H1 (cell line): Measurements from ENCODE around the gene FOXL2. TPM values are rescaled to one million over a fixed set of nuclear protein-coding genes. Genes with fewer than 3 reads are reported as not detected.

ENCODE experiments used
- CTCF ChIA-PET: fragments of 300-600 bp; sonication (Branson Sonifier 250); formaldehyde crosslinking; loops from one replicate; lab custom pipeline; 2021; ENCODE audit not compliant: partially characterized antibody; lab: Charles Lee
- POLR2A ChIA-PET: fragments of 300-600 bp; sonication (Branson Sonifier 250); formaldehyde crosslinking; loops from one replicate; lab custom pipeline; 2021; ENCODE audit warnings: inconsistent platforms; ENCODE audit not compliant: partially characterized antibody; lab: Charles Lee
- DNase-seq, 2 experiments: peaks; one replicate each; pipeline versions ENCODE4 v3.0.0 to v3.0.0-alpha.2; 2010 to 2022; ENCODE audit warnings: low spot score in 2 of 2, low read depth in 1 of 2, mixed read lengths in 1 of 2
- FAIRE-seq: peaks from 2 replicates; lab custom pipeline; 2011; peaks lifted over from hg19 to GRCh38; lab: Jason Lieb, UNC
- H2AFZ ChIP-seq: 2 replicates; pipeline ENCODE4 v1.8.1; 2012; ENCODE audit warnings: low read length, inconsistent platforms
- H2AK5ac ChIP-seq: 2 replicates; pipeline ENCODE4 v1.6.1; 2013; ENCODE audit warnings: low read depth, low read length
- H2BK120ac ChIP-seq: replicated peaks from 2 replicates; pipeline ENCODE3; 2013; ENCODE audit warnings: low read depth, low read length, inconsistent platforms
- H2BK12ac ChIP-seq: 2 replicates; pipeline ENCODE4 v1.6.1; 2013; ENCODE audit warnings: low read depth, low read length
- H2BK15ac ChIP-seq: 2 replicates; pipeline ENCODE4 v1.6.1; 2013; ENCODE audit warnings: low read length
- H2BK20ac ChIP-seq: 2 replicates; pipeline ENCODE4 v1.6.1; 2013; ENCODE audit warnings: low read length
- H2BK5ac ChIP-seq: 2 replicates; pipeline ENCODE4 v1.6.1; 2013; ENCODE audit warnings: low read depth, low read length
- H3K14ac ChIP-seq: 2 replicates; pipeline ENCODE4 v1.6.1; 2013; ENCODE audit warnings: inconsistent platforms; ENCODE audit not compliant: insufficient read length
- H3K18ac ChIP-seq: 2 replicates; pipeline ENCODE4 v1.6.1; 2013; ENCODE audit warnings: low read length; ENCODE audit errors: extremely low read depth
- H3K23ac ChIP-seq: 2 replicates; pipeline ENCODE4 v1.6.1; 2013; ENCODE audit warnings: inconsistent platforms; ENCODE audit not compliant: insufficient read length
- H3K23me2 ChIP-seq: 2 replicates; pipeline ENCODE4 v1.6.1; 2013; ENCODE audit warnings: low read depth, low read length
- H3K27ac ChIP-seq: 2 replicates; pipeline ENCODE4 v1.6.1; 2011; ENCODE audit warnings: low read depth, low read length, inconsistent platforms
- H3K27me3 ChIP-seq, 4 experiments: replicated peaks in 1 of 4; 1 replicate in 1 of 4; 2 replicates in 3 of 4; pipeline versions ENCODE4 v1.6.1 to v1.8.1; 2011 to 2013; ENCODE audit warnings: low read length in 3 of 4, mild to moderate bottlenecking in 3 of 4, inconsistent platforms in 2 of 4, mixed read lengths in 2 of 4, moderate library complexity in 1 of 4; ENCODE audit not compliant: control insufficient read depth in 3 of 4, insufficient read depth in 3 of 4; ENCODE audit errors: extremely low read depth in 1 of 4
- H3K36me3 ChIP-seq, 4 experiments: 2 replicates each; pipeline versions ENCODE4 v1.6.1 to v1.8.1; 2011 to 2013; ENCODE audit warnings: mild to moderate bottlenecking in 4 of 4, low read length in 3 of 4, moderate library complexity in 2 of 4, control low read depth in 1 of 4, inconsistent platforms in 1 of 4; ENCODE audit not compliant: insufficient read depth in 4 of 4, control insufficient read depth in 2 of 4
- H3K4ac ChIP-seq: replicated peaks from 2 replicates; pipeline ENCODE3; 2013; ENCODE audit warnings: low read length, low read depth, mixed read lengths, inconsistent platforms; ENCODE audit not compliant: insufficient read length
- H3K4me1 ChIP-seq, 4 experiments: replicated peaks in 1 of 4; 1 replicate in 1 of 4; 2 replicates in 3 of 4; pipeline versions ENCODE4 v1.6.1 to v1.8.1; 2011 to 2013; ENCODE audit warnings: low read length in 3 of 4, inconsistent platforms in 2 of 4, mixed read lengths in 1 of 4; ENCODE audit not compliant: insufficient read depth in 4 of 4, control insufficient read depth in 3 of 4
- H3K4me2 ChIP-seq, 2 experiments: 2 replicates each; pipeline versions ENCODE4 v1.6.1 to v1.8.1; 2011 to 2013; ENCODE audit warnings: low read depth in 2 of 2, low read length in 2 of 2, control low read depth in 1 of 2, inconsistent platforms in 1 of 2, mild to moderate bottlenecking in 1 of 2; ENCODE audit not compliant: insufficient read depth in 1 of 2
- H3K4me3 ChIP-seq, 4 experiments: fragments of 200-600, 300-600 bp in 1 of 4; sonication (generic), shearing (Covaris generic), sonication (Bioruptor Twin) in 1 of 4; 2 replicates each; pipeline versions ENCODE4 v1.5.1 to v1.8.1; 2011 to 2016; ENCODE audit warnings: low read length in 4 of 4, low read depth in 3 of 4, control low read depth in 2 of 4, inconsistent platforms in 2 of 4, mild to moderate bottlenecking in 2 of 4, mixed read lengths in 1 of 4, moderate library complexity in 1 of 4; ENCODE audit not compliant: insufficient read depth in 2 of 4; ENCODE audit errors: extremely low read depth in 1 of 4
- H3K56ac ChIP-seq: replicated peaks from 2 replicates; pipeline ENCODE3; 2013; ENCODE audit warnings: low read depth, mild to moderate bottlenecking, mixed read lengths, low read length, inconsistent platforms; ENCODE audit not compliant: insufficient read length
- H3K79me1 ChIP-seq: 2 replicates; pipeline ENCODE4 v1.6.1; 2013; ENCODE audit warnings: low read depth, low read length, control low read depth
- H3K79me2 ChIP-seq, 2 experiments: 2 replicates each; pipeline versions ENCODE4 v1.6.1 to v1.8.1; 2012 to 2013; ENCODE audit warnings: low read length in 2 of 2, mild to moderate bottlenecking in 2 of 2, inconsistent platforms in 1 of 2; ENCODE audit not compliant: insufficient read depth in 2 of 2, control insufficient read depth in 1 of 2
- H3K9ac ChIP-seq, 4 experiments: replicated peaks in 1 of 4; 1 replicate in 1 of 4; 2 replicates in 3 of 4; pipeline versions ENCODE4 v1.6.1 to v1.8.1; 2011 to 2013; ENCODE audit warnings: low read depth in 3 of 4, low read length in 3 of 4, control low read depth in 2 of 4, mild to moderate bottlenecking in 2 of 4, moderate library complexity in 2 of 4, inconsistent platforms in 1 of 4; ENCODE audit errors: extremely low read depth in 1 of 4
- H3K9me3 ChIP-seq, 2 experiments: 2 replicates each; pipeline versions ENCODE4 v1.6.1 to v1.8.1; 2012 to 2013; ENCODE audit warnings: mild to moderate bottlenecking in 2 of 2, moderate library complexity in 2 of 2, control low read depth in 1 of 2, inconsistent platforms in 1 of 2, low read depth in 1 of 2, low read length in 1 of 2, mixed read lengths in 1 of 2; ENCODE audit not compliant: insufficient read depth in 2 of 2
- H4K20me1 ChIP-seq, 2 experiments: replicated peaks in 1 of 2; 2 replicates each; pipeline versions ENCODE3 to v1.8.1; 2011 to 2013; ENCODE audit warnings: inconsistent platforms in 2 of 2, low read length in 2 of 2, mild to moderate bottlenecking in 1 of 2; ENCODE audit not compliant: insufficient read depth in 2 of 2, control insufficient read depth in 1 of 2
- H4K5ac ChIP-seq: 2 replicates; pipeline ENCODE4 v1.6.1; 2013; ENCODE audit warnings: low read length, low read depth, mixed read lengths, inconsistent platforms; ENCODE audit not compliant: insufficient read length
- H4K8ac ChIP-seq: 2 replicates; pipeline ENCODE4 v1.8.0; 2013; ENCODE audit warnings: mild to moderate bottlenecking, moderate library complexity, low read length, inconsistent platforms; ENCODE audit not compliant: insufficient read depth; ENCODE audit errors: extremely low read depth
- H4K91ac ChIP-seq: replicated peaks from 2 replicates; pipeline ENCODE3; 2013; ENCODE audit warnings: low read length, mixed read lengths, inconsistent platforms; ENCODE audit not compliant: insufficient read length
- CTBP2 ChIP-seq: IDR thresholded peaks from 2 replicates; pipeline ENCODE4 v1.7.0; 2011; ENCODE audit warnings: borderline replicate concordance, mild to moderate bottlenecking, moderate library complexity, mixed read lengths, low read length; ENCODE audit not compliant: insufficient read depth, insufficient read length
- GABPA ChIP-seq: IDR thresholded peaks from 2 replicates; pipeline ENCODE4 v1.6.1; 2011; ENCODE audit warnings: mild to moderate bottlenecking, low read length, moderate library complexity, borderline replicate concordance; ENCODE audit not compliant: insufficient read depth
- MAFK ChIP-seq: IDR thresholded peaks from 2 replicates; pipeline ENCODE4 v1.6.1; 2012; ENCODE audit warnings: low read depth, mild to moderate bottlenecking, improper control_type of control experiment, low read length
- TAF7 ChIP-seq: optimal IDR thresholded peaks from 2 replicates; pipeline ENCODE3; 2011; ENCODE audit warnings: low read depth, mild to moderate bottlenecking, inconsistent platforms, low read length, moderate library complexity, borderline replicate concordance
- WGBS, 2 experiments: shearing (Covaris generic) in 1 of 2; methylation state at CpG; one replicate each; pipeline versions ENCODE4 v1.1.6 to v1.1.7; 2013 to 2015; ENCODE audit warnings: low lambda C conversion rate in 2 of 2, mixed read lengths in 2 of 2, inconsistent platforms in 1 of 2, low coverage in 1 of 2, missing lambda C conversion rate in 1 of 2; ENCODE audit not compliant: insufficient replicate concordance in 2 of 2, insufficient coverage in 1 of 2, insufficient read length in 1 of 2; ENCODE audit errors: extremely low coverage in 1 of 2, missing lambda C conversion rate in 1 of 2; 5-methylcytosine and 5-hydroxymethylcytosine counted together
- polyA plus RNA-seq, 7 experiments: library from polyadenylated mRNA; depleted of rRNA in 3 of 7; stranded (reverse) in 5 of 7; unstranded in 2 of 7; fragments of >200 nt in 5 of 7; fragments of 200-250 nt in 2 of 7; gene quantifications; 1 replicate in 5 of 7; 2 replicates in 1 of 7; 4 replicates in 1 of 7; pipeline versions ENCODE4 v1.2.1 to v1.2.3, GENCODE V29; 2011 to 2013; ENCODE audit warnings: missing spikeins in 2 of 7, mixed read lengths in 2 of 7
- total RNA-seq: library from RNA; stranded (reverse); fragmentation: NEBNext Ultra II Directional; extraction: Animal tissue kit (Norgen Biotek cat#: 25700); gene quantifications from 2 replicates; pipeline ENCODE4 v1.2.1, GENCODE V29; 2021

The FOXL2 gene
- total and polyA plus RNA-seq, 2 of the 8 experiments (the other 6 are each of a cell fraction or from before 2014, with no cell fraction given), result 0.59 to 2.4 TPM

- no peaks in the 10 kb centered on the region for H3K4me1 ChIP-seq
- no peaks in the 10 kb centered on the region for H3K27me3 ChIP-seq
- no peak overlapping the region for H3K56ac ChIP-seq
- no peak overlapping the region for H4K5ac ChIP-seq
- H3K4ac ChIP-seq, result no peak overlapping the region
- no peaks in the 10 kb centered on the region for H4K20me1 ChIP-seq
- DNase-seq (no peak), FAIRE-seq (no peak)
- POLR2A ChIA-PET, result no interaction called here
- no peak overlapping the region for H2BK120ac ChIP-seq
- 86% methylated on average over 1 of the region's 1 CpG; no CpG with 5 or more reads in 1 of the 2 experiments for WGBS, 2 experiments
- no peak overlapping the region for H3K27ac ChIP-seq
- no peaks in the 10 kb centered on the region for H3K79me2 ChIP-seq
- no peaks in the 10 kb centered on the region; a peak in 1 of 4 replicates for H3K9me3 ChIP-seq
- no peak overlapping the region for H3K9ac ChIP-seq
- CTCF ChIA-PET, result no interaction called here
- no peak overlapping the region for H3K23ac ChIP-seq
- no peaks in the 10 kb centered on the region for H3K36me3 ChIP-seq
- no peaks in the 10 kb centered on the region for H3K79me1 ChIP-seq
- no peak overlapping the region for H3K18ac ChIP-seq
- H2BK15ac ChIP-seq, result no peak overlapping the region
- no peak overlapping the region for H2BK20ac ChIP-seq
- H3K14ac ChIP-seq, result no peak overlapping the region
- no peak overlapping the region for H3K4me2 ChIP-seq
- H3K4me3 ChIP-seq, result no peak overlapping the region
- no peaks in the 10 kb centered on the region for H3K23me2 ChIP-seq
- no peak overlapping the region for H4K91ac ChIP-seq
- H2AFZ ChIP-seq, result no peak overlapping the region
- H2BK12ac ChIP-seq, result no peak overlapping the region
- no peak for TF ChIP-seq TAF7
- no peak for TF ChIP-seq GABPA
- peak; percentile 79; the same call in 1 of the 2 replicates for TF ChIP-seq MAFK
- no peak for TF ChIP-seq CTBP2
- H2BK5ac ChIP-seq, result no peak overlapping the region
- no peak overlapping the region for H2AK5ac ChIP-seq
- no peak overlapping the region for H4K8ac ChIP-seq
Observed at GRCh38 chr3:138995706-138996105, 48.8 kb upstream of the FOXL2 start.
